Calu3 (cell line): ENCODE data around the gene ARHGEF38. TPM values are rescaled to one million over a fixed set of nuclear protein-coding genes. Genes with fewer than 3 reads are reported as not detected.
"Not testable (repeated sequence)": the region's sequence is repeated elsewhere in the genome, so short reads cannot be mapped to it uniquely, and the experiment has no call there.

Experiments used
- BruUV-seq: library from RNA; stranded (reverse); fragments of 400-500 nt; replicated peaks from 2 replicates; lab custom pipeline; 2021; lab: Mats Ljungman, UMichigan
- CTCF ChIA-PET: fragments of 300-600 bp; sonication (Branson Sonifier 250); formaldehyde crosslinking; loops from one replicate; lab custom pipeline; 2022; ENCODE audit warnings: antibody characterized with exemption; lab: Charles Lee
- DNase-seq: peaks from one replicate; pipeline ENCODE4 v3.0.0; 2022
- H3K27ac Mint-ChIP-seq: one replicate; pipeline ENCODE4 v1.8.0; 2022; ENCODE audit warnings: mixed read lengths; ENCODE audit not compliant: unreplicated experiment
- H3K27me3 Mint-ChIP-seq: one replicate; pipeline ENCODE4 v1.8.0; 2022; ENCODE audit warnings: mixed read lengths; ENCODE audit not compliant: unreplicated experiment
- H3K36me3 Mint-ChIP-seq: one replicate; pipeline ENCODE4 v1.8.0; 2022; ENCODE audit warnings: mild to moderate bottlenecking, moderate library complexity, mixed read lengths; ENCODE audit not compliant: insufficient read depth, unreplicated experiment
- H3K4me1 Mint-ChIP-seq: one replicate; pipeline ENCODE4 v1.8.0; 2022; ENCODE audit warnings: mild to moderate bottlenecking, low read depth, mixed read lengths; ENCODE audit not compliant: unreplicated experiment
- H3K4me3 Mint-ChIP-seq: one replicate; pipeline ENCODE4 v1.8.0; 2022; ENCODE audit warnings: mild to moderate bottlenecking, low read depth, moderate library complexity, mixed read lengths; ENCODE audit not compliant: unreplicated experiment
- H3K9me3 Mint-ChIP-seq: one replicate; pipeline ENCODE4 v1.8.0; 2022; ENCODE audit warnings: low read depth, mixed read lengths; ENCODE audit not compliant: unreplicated experiment
- intact Hi-C: fragments of 100-400 bp; cut with micrococcal nuclease; formaldehyde crosslinking; loops from one replicate; pipeline ENCODE4 v1.10.0; 2022; ENCODE audit not compliant: unreplicated experiment
- total RNA-seq: library from RNA; stranded (reverse); gene quantifications from 2 replicates; pipeline ENCODE4 v1.2.3, GENCODE V29; 2022
- TF ChIP-seq, protein P1 (sequence below): fragments of 200-600 bp; IDR thresholded peaks from one replicate; pipeline ENCODE4 v1.8.0; 2022; ENCODE audit warnings: antibody characterized with exemption; ENCODE audit not compliant: unreplicated experiment

Gene ARHGEF38
- total RNA-seq, 1 experiment from 2014 or later, result 16.6 TPM

DNA sequence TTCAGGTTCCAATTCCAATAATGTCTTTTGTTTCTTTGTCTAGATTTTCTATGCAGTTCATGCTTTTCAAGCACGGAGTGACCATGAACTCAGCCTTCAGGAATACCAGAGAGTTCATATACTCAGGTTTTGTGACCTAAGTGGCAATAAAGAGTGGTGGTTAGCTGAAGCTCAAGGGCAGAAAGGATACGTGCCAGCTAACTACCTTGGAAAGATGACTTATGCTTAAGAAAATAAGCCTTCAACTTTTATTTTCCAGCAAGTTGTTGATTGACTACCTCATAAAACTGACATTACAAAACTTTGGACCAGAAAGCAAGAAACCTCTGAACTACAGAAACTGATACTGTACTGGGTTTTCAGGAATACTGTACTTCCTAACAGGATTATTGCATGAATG lies 125.3 kb downstream of the ARHGEF38 start:
- no peak for DNase-seq
- Mint-ChIP-seq H3K4me3 (no peak overlapping the region), H3K4me1 (peaks cover 25% of the 10 kb centered on the region), H3K9me3 (no peaks in the 10 kb centered on the region), H3K27me3 (no peaks in the 10 kb centered on the region), H3K36me3 (peaks cover 7% of the 10 kb centered on the region), H3K27ac (no peak overlapping the region)
- TF ChIP-seq, protein P1, sequence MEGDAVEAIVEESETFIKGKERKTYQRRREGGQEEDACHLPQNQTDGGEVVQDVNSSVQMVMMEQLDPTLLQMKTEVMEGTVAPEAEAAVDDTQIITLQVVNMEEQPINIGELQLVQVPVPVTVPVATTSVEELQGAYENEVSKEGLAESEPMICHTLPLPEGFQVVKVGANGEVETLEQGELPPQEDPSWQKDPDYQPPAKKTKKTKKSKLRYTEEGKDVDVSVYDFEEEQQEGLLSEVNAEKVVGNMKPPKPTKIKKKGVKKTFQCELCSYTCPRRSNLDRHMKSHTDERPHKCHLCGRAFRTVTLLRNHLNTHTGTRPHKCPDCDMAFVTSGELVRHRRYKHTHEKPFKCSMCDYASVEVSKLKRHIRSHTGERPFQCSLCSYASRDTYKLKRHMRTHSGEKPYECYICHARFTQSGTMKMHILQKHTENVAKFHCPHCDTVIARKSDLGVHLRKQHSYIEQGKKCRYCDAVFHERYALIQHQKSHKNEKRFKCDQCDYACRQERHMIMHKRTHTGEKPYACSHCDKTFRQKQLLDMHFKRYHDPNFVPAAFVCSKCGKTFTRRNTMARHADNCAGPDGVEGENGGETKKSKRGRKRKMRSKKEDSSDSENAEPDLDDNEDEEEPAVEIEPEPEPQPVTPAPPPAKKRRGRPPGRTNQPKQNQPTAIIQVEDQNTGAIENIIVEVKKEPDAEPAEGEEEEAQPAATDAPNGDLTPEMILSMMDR, result no peak
- intact Hi-C loops, result no loop called here
- CTCF ChIA-PET, result no interaction called here
- BruUV-seq, result no TSS peak

DNA sequence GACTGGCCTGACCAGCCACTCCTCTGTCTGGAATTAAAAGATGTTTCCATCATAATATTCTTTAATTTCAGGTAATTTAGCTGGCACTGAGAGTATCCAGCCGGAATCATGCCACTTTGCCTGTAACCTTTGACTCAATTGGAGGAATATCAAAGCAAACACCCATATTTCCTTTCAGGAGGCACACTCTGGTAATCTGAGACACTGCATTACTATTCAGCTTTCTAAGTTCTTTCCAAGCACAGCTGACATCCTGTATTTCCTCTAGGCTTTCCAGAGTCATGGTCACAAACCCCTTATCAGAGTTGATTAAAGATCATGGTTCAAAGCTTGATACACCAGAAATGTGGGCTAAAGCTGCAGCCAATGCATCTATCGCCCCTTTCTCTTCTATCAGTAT lies 126.8 kb downstream of the ARHGEF38 start:
- Mint-ChIP-seq H3K9me3 (no peaks in the 10 kb centered on the region), H3K27me3 (no peaks in the 10 kb centered on the region), H3K4me1 (peaks cover 19% of the 10 kb centered on the region), H3K4me3 (no peak overlapping the region), H3K27ac (no peak overlapping the region), H3K36me3 (peaks cover 12% of the 10 kb centered on the region)
- intact Hi-C loops, result no loop called here
- DNase-seq, result no peak
- CTCF ChIA-PET, result no interaction called here
- TF ChIP-seq, protein P1, result no peak
- BruUV-seq, result no TSS peak

DNA sequence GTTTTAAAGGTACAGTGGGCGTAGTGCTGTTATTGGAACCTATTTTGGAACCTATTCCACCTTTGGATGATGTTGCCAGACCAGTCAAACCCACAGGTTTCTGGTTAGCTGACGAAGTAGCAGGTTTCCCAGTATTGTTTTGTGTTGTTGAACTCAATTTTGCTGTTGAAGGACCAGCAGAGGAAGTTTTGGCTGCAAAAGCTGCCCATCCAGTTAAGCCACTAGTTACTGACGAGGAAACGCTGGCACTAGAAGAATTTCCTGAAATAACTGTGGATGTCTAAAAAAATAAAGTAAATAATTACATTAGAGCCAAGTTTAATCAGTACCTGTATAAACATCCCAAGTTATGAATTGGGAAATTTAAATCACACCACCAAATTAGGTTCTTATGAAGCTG lies 130.6 kb downstream of the ARHGEF38 start:
- no TSS peak for BruUV-seq
- DNase-seq, result peak; percentile 71
- intact Hi-C loops, result no loop called here
- CTCF ChIA-PET, result no interaction called here
- no peak overlapping the region for H3K4me3 Mint-ChIP-seq
- peak overlapping the region; percentile 39 for H3K27ac Mint-ChIP-seq
- H3K9me3 Mint-ChIP-seq, result no peaks in the 10 kb centered on the region
- peaks cover 16% of the 10 kb centered on the region for H3K4me1 Mint-ChIP-seq
- no peaks in the 10 kb centered on the region for H3K27me3 Mint-ChIP-seq
- peaks cover 12% of the 10 kb centered on the region for H3K36me3 Mint-ChIP-seq
- TF ChIP-seq, protein P1, result no peak

DNA sequence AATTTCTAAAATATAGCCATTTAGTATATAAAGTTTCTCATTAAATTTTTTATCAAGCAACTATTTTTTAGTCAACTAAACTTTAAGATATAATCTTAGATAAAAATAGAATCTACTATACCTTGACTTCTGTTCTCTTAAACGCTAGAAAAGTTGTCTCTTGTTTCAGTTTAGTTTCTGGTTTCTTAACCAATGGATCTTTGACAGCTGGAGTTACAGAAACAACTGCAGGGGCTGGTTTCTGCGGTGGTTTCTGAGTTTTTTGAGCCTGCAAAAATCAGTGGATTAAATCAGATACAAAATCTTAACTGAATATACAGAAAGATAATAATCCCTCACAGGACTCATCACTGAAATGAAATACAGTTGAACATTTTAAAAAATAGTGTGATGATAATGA lies 134.2 kb downstream of the ARHGEF38 start:
- CTCF ChIA-PET, result no interaction called here
- H3K9me3 Mint-ChIP-seq, result no peaks in the 10 kb centered on the region
- no peaks in the 10 kb centered on the region for H3K27me3 Mint-ChIP-seq
- DNase-seq, result no peak
- no peak overlapping the region for H3K27ac Mint-ChIP-seq
- no TSS peak for BruUV-seq
- peaks cover 19% of the 10 kb centered on the region for H3K4me1 Mint-ChIP-seq
- intact Hi-C loops, result no loop called here
- H3K4me3 Mint-ChIP-seq, result no peak overlapping the region
- H3K36me3 Mint-ChIP-seq, result peaks cover 16% of the 10 kb centered on the region
- TF ChIP-seq, protein P1, result no peak

DNA sequence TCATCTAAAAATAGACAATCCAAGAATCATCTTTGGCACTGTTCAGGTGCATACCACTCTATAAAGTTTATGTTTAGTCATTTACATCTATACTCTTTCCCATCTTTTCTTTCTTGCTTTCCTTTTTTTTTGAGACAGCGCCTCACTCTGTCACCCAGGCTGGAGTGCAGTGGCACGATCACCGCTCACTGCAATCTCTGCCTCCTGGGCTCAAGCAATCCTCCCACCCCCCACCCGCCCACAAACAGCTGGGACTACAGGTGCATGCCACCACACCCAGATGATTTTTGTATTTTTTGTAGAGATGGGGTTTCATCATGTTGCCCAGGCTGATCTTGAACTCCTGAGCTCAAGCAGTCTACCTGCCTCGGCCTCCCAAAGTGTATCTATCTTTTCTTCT lies 142.4 kb downstream of the ARHGEF38 start:
- CTCF ChIA-PET, H3K4me3 Mint-ChIP-seq, H3K9me3 Mint-ChIP-seq, BruUV-seq, H3K27me3 Mint-ChIP-seq, H3K36me3 Mint-ChIP-seq, H3K27ac Mint-ChIP-seq, intact Hi-C loops, DNase-seq: not testable (repeated sequence)
- H3K4me1 Mint-ChIP-seq, result peaks cover 11% of the 10 kb centered on the region

DNA sequence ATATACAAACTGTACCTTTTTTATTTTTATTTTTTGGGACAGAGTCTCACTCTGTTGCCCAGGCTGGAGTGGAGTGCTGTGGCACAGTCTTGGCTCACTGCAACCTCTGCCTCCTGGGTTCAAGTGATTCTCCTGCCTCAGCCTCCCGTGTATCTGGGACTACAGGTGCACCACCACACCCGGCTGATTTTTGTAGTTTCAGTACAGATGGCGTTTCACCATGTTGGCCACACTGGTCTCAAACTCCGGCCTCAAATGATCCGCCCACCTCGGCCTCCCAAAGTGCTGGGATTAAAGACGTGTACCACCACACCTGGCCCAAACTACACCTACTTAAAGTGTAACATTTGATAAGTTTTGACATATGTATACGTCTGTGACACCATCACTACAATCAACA lies 143.4 kb downstream of the ARHGEF38 start:
- H3K9me3 Mint-ChIP-seq, H3K27ac Mint-ChIP-seq: not testable (repeated sequence)

More for the DNA sequence above, 143.4 kb downstream of the ARHGEF38 start:
- H3K4me3 Mint-ChIP-seq, CTCF ChIA-PET, H3K27me3 Mint-ChIP-seq, DNase-seq, H3K4me1 Mint-ChIP-seq, H3K36me3 Mint-ChIP-seq, BruUV-seq, intact Hi-C loops: not testable (repeated sequence)
